ENCODE measurements around the gene SERTAD2. TPM values are rescaled to one million over a fixed set of nuclear protein-coding genes. Genes with fewer than 3 reads are reported as not detected.

The SERTAD2 gene
- total RNA-seq, 1 experiment from 2014 or later = 3.5 TPM

DNA sequence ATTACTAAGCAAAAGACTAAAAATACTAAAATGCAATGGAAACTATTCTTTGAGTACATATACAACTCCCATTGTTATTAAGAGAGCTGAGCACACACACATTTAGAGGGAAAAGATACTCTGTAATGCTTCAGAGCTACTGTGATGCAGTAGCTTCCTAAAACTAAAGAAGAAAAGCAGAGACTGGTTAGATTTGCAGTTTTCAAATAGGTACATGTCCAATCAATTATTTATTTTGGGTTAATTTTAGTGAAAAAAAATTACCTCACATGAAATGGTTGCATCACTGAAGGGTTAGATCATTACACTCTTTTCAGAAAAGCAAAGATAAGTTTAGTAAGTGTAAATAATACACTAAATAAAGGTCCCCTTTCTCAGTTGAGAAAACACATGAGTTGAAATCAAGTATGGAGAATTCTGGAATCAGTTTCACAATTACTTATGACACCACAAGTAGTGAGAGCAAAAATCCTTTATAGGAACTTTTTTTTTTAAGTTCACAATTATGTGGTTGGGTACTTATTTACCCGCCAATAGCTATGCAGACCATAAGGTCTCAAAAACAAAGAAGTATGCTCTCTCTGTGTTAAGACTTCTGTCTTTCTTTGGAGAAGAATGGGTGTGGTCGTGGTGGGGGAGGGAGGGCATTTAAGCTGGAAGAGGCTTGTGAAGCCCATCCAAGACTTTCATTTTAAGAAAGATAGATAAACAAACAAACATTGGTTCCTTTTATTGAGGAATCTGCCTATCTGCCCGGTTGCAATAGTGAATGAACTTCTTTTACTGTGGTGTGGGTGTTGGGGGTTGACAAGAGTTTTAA lies 25.3 kb upstream of the SERTAD2 start:
- in situ Hi-C loops (cut with HindIII; ENCODE audit: low pct_unique_long_range_greater_than_20kb, low sequenced_read_pairs) = no loop called here
- DNase-seq (ENCODE audit: low read depth) = no peak

DNA sequence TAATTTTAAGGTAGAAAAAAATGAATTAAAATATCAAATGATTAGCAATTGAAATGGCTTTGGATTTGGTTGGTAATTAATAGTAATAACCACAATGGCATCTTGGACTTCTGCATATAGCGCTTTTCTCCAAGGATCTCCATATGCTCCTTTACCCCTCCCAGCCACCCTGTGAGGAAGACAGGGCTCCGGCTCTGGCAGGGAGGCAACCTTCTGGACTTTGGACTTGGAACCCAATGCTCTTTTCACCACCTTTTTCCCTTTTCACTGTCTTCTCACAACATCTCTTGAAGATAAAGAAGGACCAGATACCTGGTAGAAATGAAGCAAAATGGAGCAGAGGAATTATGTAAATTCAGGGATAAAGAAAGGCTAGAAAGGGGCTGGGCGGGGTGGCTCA lies 23.8 kb upstream of the SERTAD2 start:
- DNase-seq (ENCODE audit: low read depth) = no peak
- in situ Hi-C loops (cut with HindIII; ENCODE audit: low pct_unique_long_range_greater_than_20kb, low sequenced_read_pairs) = no loop called here

DNA sequence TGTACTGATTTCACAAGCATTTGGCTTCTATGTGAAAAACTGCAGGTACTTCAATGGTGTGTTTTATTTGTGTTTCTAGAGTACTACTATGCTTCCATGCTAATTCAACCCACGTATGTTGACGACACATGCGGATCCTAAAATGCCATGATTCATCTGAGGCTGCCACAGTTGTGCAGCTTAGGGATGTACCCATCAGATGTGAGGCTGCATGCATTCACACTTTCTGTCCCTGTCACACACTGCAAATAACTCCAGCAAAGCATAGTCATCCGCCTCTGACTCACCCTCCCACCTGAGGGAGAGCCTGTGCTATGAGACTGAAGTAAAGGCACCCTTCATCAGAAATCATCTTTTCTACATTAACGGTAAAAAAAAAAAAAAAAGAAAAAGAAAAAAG lies 22.1 kb upstream of the SERTAD2 start:
- DNase-seq (ENCODE audit: low read depth) = peak; percentile 70
- in situ Hi-C loops (cut with HindIII; ENCODE audit: low pct_unique_long_range_greater_than_20kb, low sequenced_read_pairs) = no loop called here

DNA sequence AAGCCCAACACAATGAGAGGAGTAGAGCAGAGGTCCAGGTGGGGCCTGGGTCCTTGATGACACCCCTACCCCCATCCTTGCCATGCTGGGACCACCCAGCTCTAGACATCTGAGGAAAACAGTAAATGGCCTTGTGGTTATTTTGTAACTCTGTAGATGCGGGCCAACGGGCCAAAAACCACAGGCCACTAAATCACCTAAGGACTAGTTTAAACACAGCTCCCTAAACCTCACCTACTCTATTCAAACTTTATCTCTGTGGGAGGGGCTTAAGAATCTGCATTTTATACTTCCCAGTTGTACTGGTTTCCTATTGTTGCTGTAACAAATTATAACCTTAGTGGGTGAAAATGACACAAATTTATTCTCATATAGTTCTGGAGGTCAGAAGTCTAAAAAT lies 19.0 kb upstream of the SERTAD2 start:
- no peak for DNase-seq (ENCODE audit: low read depth)
- in situ Hi-C loops (cut with HindIII; ENCODE audit: low pct_unique_long_range_greater_than_20kb, low sequenced_read_pairs) = no loop called here

DNA sequence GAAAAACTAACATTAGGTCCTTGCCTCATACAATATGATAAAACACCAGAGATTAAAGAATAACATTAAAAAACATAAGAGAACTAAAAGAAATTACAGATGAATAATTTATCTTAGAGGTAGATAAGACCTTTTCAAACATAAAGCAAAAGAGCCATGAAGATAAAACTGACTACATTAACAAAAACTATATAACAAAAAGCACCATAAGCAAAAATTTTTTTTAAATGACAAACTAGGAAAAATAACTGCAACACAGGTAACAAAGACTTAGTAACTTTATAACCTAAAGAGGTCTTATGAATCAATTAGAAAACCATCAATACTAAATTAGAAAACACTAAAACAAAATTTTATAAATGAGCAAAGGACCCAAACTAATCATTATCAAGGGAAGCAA lies 16.3 kb upstream of the SERTAD2 start:
- in situ Hi-C loops (cut with HindIII; ENCODE audit: low pct_unique_long_range_greater_than_20kb, low sequenced_read_pairs) = no loop called here
- no peak for DNase-seq (ENCODE audit: low read depth)

DNA sequence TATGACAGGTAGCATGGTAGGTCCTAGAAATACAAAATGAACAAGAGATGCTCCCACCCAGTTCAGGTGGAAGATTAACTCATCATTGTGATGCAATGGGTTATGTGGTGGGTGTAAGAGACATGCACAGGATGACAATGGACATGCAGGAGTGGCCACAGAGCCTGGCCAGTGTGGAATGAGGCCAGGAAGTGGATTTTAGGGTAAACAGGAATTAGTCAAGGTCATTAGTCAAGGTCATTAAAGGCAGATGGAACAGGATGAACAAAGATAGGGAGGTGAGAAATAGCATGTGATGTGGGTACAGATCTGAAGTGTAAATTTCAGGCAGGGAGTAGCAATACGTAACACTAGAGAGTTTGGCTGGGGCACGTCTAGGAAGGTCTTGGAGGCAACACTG lies 15.6 kb upstream of the SERTAD2 start:
- in situ Hi-C loops (cut with HindIII; ENCODE audit: low pct_unique_long_range_greater_than_20kb, low sequenced_read_pairs) = no loop called here
- no peak for DNase-seq (ENCODE audit: low read depth)

DNA sequence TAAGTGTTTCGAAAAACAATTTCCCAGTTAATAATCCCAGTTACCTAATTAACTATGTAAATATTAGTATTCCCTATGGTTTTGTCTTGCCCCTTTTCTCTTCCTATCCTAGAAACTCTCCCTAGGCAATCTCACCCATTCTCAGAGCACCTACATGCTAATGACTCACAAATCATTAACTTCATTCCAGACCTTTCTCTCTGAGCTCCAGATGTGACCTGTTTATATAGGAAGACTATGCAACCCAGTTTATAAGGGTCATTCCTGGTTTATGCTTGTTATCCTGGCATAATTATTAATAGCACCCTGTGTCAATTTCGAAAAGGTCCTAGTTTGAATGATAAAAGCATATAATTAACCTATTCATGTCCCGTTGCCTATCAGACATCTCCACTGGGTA lies 14.8 kb upstream of the SERTAD2 start:
- no peak for DNase-seq (ENCODE audit: low read depth)
- in situ Hi-C loops (cut with HindIII; ENCODE audit: low pct_unique_long_range_greater_than_20kb, low sequenced_read_pairs) = no loop called here

DNA sequence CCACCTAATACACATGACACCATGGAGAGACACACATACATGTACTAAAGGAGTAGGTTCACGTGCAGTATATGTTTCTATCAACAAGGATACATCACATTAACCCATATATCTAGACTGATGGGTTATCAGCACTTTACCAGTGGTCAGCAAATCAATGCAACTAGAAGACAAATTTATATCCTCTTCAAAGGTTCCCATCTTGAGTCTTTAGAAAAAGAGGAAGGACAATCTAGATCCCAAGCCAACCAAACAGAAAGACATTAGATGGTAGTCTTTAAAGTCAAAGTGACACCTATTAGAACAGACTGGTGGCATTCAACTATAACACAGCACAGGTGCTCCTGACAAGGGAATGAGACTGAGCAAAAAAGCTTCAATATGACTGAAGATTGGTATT lies 13.8 kb upstream of the SERTAD2 start:
- no peak for DNase-seq (ENCODE audit: low read depth)
- in situ Hi-C loops (cut with HindIII; ENCODE audit: low pct_unique_long_range_greater_than_20kb, low sequenced_read_pairs) = no loop called here

DNA sequence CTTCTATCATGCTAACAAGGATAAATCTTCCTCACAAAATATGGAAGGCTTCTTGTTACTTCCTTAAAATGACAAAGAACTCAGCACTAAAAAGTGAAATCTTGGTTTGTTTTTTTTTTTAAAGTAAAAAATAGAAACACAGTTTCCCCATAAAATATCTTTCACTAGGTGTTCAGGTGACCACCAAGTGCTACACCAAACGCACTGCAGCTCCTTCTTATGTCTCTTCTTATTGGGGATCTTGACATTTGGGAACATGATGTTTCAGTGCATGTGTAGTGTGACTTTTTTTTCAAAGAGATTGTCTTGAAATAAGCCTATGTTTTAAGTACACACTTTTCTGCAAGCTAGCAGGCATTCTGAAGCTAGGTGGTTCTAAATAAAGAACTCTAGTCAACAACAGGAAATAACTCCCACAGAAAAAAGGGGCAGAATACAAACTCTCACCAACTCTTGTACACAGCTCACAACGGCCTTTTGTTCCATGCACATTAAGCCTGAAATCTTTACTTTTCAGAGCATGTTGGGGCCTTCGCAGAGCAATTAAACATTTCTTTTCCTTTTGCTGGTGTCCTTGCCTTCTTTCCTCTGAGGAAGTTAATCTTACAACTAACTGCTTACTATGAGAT lies 13.2 kb upstream of the SERTAD2 start:
- in situ Hi-C loops (cut with HindIII; ENCODE audit: low pct_unique_long_range_greater_than_20kb, low sequenced_read_pairs) = no loop called here
- no peak for DNase-seq (ENCODE audit: low read depth)

DNA sequence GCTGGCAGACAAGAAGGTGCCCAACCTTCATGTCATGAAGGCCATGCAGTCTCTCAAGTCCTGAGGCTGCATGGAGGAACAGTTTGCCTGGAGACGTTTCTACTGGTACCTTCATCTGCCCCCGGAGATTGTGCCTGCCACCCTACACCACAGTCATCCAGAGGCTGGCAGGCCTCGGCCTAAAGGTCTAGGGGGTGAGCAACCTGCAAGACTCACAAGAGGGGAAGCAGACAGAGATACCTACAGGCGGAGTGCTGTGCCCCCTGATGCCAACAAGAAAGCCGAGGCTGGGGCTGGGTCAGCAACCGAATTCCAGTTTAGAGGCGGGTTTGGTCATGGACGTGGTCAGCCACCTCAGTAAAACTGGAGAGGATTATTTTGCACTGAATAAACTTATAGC lies 12.0 kb upstream of the SERTAD2 start:
- in situ Hi-C loops (cut with HindIII; ENCODE audit: low pct_unique_long_range_greater_than_20kb, low sequenced_read_pairs) = no loop called here
- no peak for DNase-seq (ENCODE audit: low read depth)

DNA sequence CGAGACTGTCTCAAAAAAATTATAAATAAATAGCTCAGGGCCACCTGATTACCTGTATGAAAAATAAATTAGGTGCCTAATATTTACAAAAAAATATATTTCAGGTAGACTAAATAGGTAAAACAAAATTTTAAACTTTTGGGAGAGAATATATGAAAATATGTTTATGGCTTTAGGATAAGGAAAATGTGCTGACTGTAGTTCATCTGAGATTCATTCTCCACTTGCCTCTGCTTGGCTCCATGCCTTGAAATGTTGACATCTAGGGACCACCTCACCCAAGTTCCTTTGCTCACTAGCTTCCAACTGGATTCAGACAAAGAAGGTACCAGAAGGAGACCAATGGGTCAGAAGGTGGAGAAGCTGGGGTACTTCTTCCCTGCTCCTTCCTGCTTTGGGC lies 9.7 kb upstream of the SERTAD2 start:
- no peak for DNase-seq (ENCODE audit: low read depth)
- in situ Hi-C loops (cut with HindIII; ENCODE audit: low pct_unique_long_range_greater_than_20kb, low sequenced_read_pairs) = no loop called here

DNA sequence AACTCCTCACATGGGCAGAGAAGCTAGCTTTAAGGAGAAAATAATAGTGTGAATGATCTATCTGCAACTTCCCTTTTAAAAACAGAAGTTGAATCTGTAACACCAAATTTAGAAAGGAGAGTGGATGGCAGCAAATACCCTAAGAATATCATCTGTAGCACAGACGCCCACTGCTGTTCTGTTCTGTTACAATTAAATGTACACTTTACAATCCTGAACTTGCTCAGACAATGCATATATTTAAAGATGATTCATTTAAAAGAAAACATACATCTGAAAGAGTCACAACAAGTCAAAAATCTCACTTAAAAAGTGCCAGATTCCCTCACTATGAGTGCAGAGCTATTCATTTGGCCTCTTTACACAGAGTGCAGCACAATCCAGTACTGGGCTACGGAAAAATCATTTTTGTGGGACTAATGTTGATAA lies 8.0 kb upstream of the SERTAD2 start:
- no peak for DNase-seq (ENCODE audit: low read depth)
- in situ Hi-C loops (cut with HindIII; ENCODE audit: low pct_unique_long_range_greater_than_20kb, low sequenced_read_pairs) = no loop called here

DNA sequence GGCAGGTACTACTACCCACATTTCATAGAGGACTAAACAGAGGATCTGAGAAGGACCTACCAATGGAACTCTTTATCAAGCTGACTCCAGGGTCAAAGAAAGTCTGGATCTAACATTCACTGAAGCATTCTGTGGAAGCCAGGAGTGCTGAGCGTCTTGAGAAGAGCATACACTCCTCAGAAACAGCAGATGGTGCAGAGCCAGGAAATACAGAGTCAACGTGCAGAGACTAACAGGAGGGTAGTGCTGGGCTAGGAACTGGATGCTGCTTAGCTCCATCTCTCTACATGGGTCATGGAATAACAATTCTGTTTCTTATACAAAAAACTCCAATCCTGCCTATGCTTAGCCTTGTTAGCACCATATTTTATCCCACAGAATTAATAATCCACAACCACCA lies 5.5 kb upstream of the SERTAD2 start:
- DNase-seq (ENCODE audit: low read depth) = no peak
- in situ Hi-C loops (cut with HindIII; ENCODE audit: low pct_unique_long_range_greater_than_20kb, low sequenced_read_pairs) = no loop called here

DNA sequence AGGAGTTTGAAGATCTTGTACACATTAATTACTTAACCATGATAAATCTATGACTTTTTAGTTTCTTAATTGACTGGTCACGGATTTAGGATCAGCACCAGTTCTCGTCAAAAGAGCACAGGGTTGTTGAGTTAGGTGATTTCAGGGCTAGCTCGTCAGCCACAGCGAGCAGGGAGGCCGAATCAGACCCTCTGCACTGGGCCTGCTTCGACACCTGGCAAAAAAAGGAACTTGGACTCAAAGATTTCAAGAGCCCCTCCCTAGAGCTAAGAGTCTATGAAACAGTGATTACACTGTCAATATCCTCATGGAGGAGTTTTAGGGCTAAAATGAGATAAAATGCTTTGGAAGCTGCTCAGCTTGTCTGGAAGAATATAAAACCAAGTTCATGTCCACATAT lies 4.6 kb upstream of the SERTAD2 start:
- in situ Hi-C loops (cut with HindIII; ENCODE audit: low pct_unique_long_range_greater_than_20kb, low sequenced_read_pairs) = no loop called here
- DNase-seq (ENCODE audit: low read depth) = no peak

DNA sequence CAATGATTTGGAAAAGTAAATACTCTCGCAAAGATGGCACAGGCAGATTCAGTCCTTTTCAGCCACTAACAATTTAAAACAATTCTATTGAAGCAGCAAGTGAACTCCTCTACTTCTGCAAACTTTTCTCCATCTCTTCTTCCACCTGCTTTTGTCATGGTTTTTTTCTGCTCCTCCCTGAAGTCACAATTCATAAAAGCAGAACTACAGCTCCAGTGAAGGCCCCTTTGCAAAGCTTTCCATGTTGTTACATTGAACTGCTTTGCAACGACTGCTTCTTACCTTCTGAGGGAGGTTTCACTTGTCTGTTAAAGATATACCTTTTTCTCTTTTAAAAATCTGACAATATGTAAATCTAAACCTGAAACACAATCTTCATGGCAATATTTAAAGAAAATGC lies 3.7 kb upstream of the SERTAD2 start:
- DNase-seq (ENCODE audit: low read depth) = no peak
- in situ Hi-C loops (cut with HindIII; ENCODE audit: low pct_unique_long_range_greater_than_20kb, low sequenced_read_pairs) = no loop called here

DNA sequence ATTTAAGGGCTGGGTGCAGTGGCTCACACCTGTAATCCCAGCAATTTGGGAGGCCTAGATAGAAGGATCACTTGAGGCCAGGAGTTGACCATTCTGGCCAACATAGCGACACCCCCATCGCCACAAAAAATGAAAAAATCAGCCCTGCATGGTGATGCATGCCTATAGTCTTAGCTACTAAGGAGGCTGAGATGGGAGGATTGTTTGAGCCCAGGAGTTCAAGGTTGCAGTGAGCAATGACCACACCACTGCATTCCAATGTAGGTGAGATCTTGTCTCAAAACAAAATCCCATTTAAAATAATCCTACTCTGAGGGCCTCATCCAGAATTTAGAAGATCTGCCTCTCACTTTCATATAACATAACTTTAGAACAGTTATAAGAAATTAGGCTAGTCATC lies 2.7 kb upstream of the SERTAD2 start:
- in situ Hi-C loops (cut with HindIII; ENCODE audit: low pct_unique_long_range_greater_than_20kb, low sequenced_read_pairs) = no loop called here
- no peak for DNase-seq (ENCODE audit: low read depth)

DNA sequence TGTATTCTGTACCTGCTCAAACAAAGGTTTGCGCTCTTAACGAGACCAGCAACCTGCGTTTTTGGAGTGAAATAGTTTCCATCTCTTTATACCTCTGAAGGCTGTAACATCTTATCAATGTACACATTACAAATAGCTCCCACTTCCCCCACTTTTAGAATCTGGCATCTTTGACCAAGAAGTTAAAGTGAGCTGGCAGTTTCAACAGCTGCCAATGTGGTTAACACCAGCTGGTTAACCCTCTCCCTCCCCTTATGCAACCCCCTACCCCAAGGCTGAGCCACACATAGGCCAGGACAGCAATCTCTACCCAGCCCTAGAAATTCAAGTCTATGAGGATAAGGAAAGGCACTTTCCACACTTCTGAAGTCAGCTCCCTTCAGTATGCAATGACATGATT lies 2.2 kb upstream of the SERTAD2 start:
- in situ Hi-C loops (cut with HindIII; ENCODE audit: low pct_unique_long_range_greater_than_20kb, low sequenced_read_pairs) = no loop called here
- no peak for DNase-seq (ENCODE audit: low read depth)

DNA sequence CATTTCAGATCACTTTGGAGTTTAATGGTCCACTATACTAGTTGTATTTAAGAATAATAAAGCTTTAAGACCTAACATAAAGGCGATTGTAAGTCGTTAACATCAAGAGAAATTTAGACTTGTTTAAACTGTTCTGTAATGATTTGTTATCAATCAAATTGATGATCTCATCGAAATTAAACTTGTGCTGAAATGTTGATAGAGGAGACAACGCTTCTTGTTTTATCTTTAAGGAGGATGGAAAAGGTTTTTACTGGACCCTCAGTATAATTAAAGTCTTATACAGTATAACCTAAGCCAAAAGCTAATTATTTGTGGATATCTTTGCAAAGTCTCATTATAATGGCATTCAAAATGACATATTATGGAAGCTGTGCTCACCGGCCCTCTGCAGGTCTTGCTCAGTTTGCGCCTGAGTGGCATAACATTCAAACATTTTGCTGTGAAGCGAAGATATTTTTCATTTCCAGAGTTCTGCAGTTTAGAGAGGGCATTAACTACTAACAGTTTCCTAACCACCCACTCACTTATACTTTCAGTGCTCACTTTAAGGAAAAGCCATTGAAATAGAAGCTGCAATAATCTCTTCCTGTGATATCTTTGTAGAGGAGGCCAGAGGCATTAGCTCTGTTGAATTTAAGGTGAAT lies 1.4 kb upstream of the SERTAD2 start:
- DNase-seq (ENCODE audit: low read depth) = peak; percentile 38
- in situ Hi-C loops (cut with HindIII; ENCODE audit: low pct_unique_long_range_greater_than_20kb, low sequenced_read_pairs) = no loop called here

DNA sequence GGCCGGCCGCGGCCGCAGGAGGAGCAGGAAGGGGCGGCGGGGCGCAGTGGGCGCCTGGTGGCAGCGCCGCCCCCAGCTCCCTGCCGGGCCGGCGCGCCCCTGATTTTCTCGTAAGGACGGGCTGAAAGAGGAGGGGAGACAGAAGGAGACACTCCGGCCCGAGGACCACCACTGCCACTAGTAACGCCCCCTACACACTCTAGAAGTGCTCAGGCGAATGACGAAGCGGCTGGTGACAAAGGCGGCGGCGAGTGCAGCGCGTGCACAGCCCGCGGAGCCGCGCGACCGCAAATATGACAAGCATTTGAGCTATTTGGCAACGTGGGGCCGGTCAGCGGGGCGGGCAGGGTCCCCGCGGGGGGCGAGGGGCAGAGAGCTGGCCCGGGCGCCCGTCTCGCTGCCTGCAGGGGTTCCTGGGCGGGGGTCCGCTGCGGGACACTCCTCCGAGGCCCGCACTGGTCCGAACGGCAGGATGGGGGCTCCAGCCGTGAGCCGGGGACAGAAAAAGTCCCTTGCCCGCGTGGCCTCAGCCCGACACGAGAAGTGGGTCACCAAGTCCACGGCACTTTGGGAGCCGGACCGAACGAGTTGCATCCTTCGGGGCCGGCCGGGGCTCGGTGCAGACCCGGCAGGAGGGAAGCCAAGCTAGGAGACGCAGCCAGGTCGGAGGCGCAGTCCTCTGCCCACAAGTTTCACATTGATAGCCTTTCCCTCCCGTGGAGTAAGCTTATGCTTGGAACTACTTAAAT lies 524 bp upstream of the SERTAD2 start:
- in situ Hi-C loops (cut with HindIII; ENCODE audit: low pct_unique_long_range_greater_than_20kb, low sequenced_read_pairs) = no loop called here

More for the DNA sequence above, 524 bp upstream of the SERTAD2 start:
- DNase-seq (ENCODE audit: low read depth) = no peak
